ENCODE data around the gene KRT6B. TPM values are rescaled to one million over a fixed set of nuclear protein-coding genes. Genes with fewer than 3 reads are reported as not detected.
"Not testable (repeated sequence)": the region's sequence is repeated elsewhere in the genome, so short reads cannot be mapped to it uniquely, and the experiment has no call there.

KRT6B gene
- total RNA-seq, 1 experiment from 2014 or later: not detected

GRCh38 chr12:52454411-52455201 is 2.7 kb upstream of the KRT6B start:
- peak; percentile 92 for ATAC-seq
- H3K27me3 ChIP-seq (ENCODE audit: control insufficient read depth, insufficient read depth, low read length): peaks cover 3% of the 10 kb centered on the region; the same call in 1 of the 2 replicates
- H3K4me3 ChIP-seq (ENCODE audit: low read depth in 2 of 2, low read length in 2 of 2): no peak overlapping the region
- in situ Hi-C loops (cut with HindIII; ENCODE audit: low pct_unique_long_range_greater_than_20kb, low sequenced_read_pairs): no loop called here
- no peaks in the 10 kb centered on the region for H3K36me3 ChIP-seq (ENCODE audit: control insufficient read depth, insufficient read depth, low read length)
- H3K9me3 ChIP-seq (ENCODE audit: control insufficient read depth, insufficient read depth, low read depth, low read length): no peaks in the 10 kb centered on the region
- peaks cover 8% of the 10 kb centered on the region; the same call in 1 of the 2 replicates for H3K4me1 ChIP-seq (ENCODE audit: control insufficient read depth, insufficient read depth, low read length)
- no peak for TF ChIP-seq SIN3A (IDR thresholded peaks at IDR 0.05; ENCODE audit: borderline replicate concordance, insufficient read depth, low read depth, low read length)
- peak; percentile 82 for TF ChIP-seq TCF7L2 (IDR thresholded peaks at IDR 0.05; ENCODE audit: low read depth, low read length)
- no peak; a peak in 1 of 4 replicates for TF ChIP-seq REST (IDR thresholded peaks at IDR 0.05; ENCODE audit: insufficient read depth in 1 of 2, low read depth in 2 of 2, low read length in 1 of 2)
- TF ChIP-seq POLR2AphosphoS5 (IDR thresholded peaks at IDR 0.05; ENCODE audit: low read depth, low read length): peak; percentile 60; the same call in 1 of the 2 replicates
- TF ChIP-seq CTCF (IDR thresholded peaks at IDR 0.05): no peak
- peak; percentile 70 for DNase-seq (ENCODE audit: low read depth, low spot score)
- no peak overlapping the region; the same call in 1 of the 2 replicates for H3K27ac ChIP-seq (ENCODE audit: low read length)
- no TSS peak for BruUV-seq (replicated peaks)
- intact Hi-C loops (cut with micrococcal nuclease; ENCODE audit: unreplicated experiment): no loop called here
- POLR2A ChIA-PET: no interaction called here
- CTCF ChIA-PET: no interaction called here

GRCh38 chr12:52448228-52448627 is 3.7 kb downstream of the KRT6B start:
- ChIA-PET CTCF (interaction anchor here (1.6 kb wide), 1 partner anchor 57 kb away, joined by 3 read pairs; no protein-coding TSS in a partner anchor), POLR2A (interaction anchor here (0.7 kb wide), 1 partner anchor 21 kb away, joined by 3 read pairs; no protein-coding TSS in a partner anchor)
- Histone ChIP-seq H3K4me1 (ENCODE audit: control insufficient read depth, insufficient read depth, low read length) (no peaks in the 10 kb centered on the region), H3K36me3 (ENCODE audit: control insufficient read depth, insufficient read depth, low read length) (no peaks in the 10 kb centered on the region), H3K27ac (ENCODE audit: low read length) (no peak overlapping the region), H3K9me3 (ENCODE audit: control insufficient read depth, insufficient read depth, low read depth, low read length) (no peaks in the 10 kb centered on the region), H3K27me3 (ENCODE audit: control insufficient read depth, insufficient read depth, low read length) (peaks cover 3% of the 10 kb centered on the region; the same call in 1 of the 2 replicates), H3K4me3 (ENCODE audit: low read depth in 2 of 2, low read length in 2 of 2) (no peak overlapping the region)
- in situ Hi-C loops (cut with HindIII; ENCODE audit: low pct_unique_long_range_greater_than_20kb, low sequenced_read_pairs) (no loop called here), intact Hi-C loops (cut with micrococcal nuclease; ENCODE audit: unreplicated experiment) (no loop called here)
- TF ChIP-seq TCF7L2 (IDR thresholded peaks at IDR 0.05; ENCODE audit: low read depth, low read length) (no peak), CTCF (IDR thresholded peaks at IDR 0.05) (no peak), SIN3A (IDR thresholded peaks at IDR 0.05; ENCODE audit: borderline replicate concordance, insufficient read depth, low read depth, low read length) (no peak), POLR2AphosphoS5 (IDR thresholded peaks at IDR 0.05; ENCODE audit: low read depth, low read length) (no peak), REST (IDR thresholded peaks at IDR 0.05; ENCODE audit: insufficient read depth in 1 of 2, low read depth in 2 of 2, low read length in 1 of 2) (no peak)
- BruUV-seq (replicated peaks): no TSS peak
- ATAC-seq (no peak), DNase-seq (ENCODE audit: low read depth, low spot score) (no peak)

- H3K27me3 ChIP-seq (ENCODE audit: control insufficient read depth, insufficient read depth, low read length); BruUV-seq (replicated peaks); H3K4me1 ChIP-seq (ENCODE audit: control insufficient read depth, insufficient read depth, low read length); H3K9me3 ChIP-seq (ENCODE audit: control insufficient read depth, insufficient read depth, low read depth, low read length); in situ Hi-C loops (cut with HindIII; ENCODE audit: low pct_unique_long_range_greater_than_20kb, low sequenced_read_pairs); ATAC-seq; H3K4me3 ChIP-seq (ENCODE audit: low read depth in 2 of 2, low read length in 2 of 2); H3K36me3 ChIP-seq (ENCODE audit: control insufficient read depth, insufficient read depth, low read length); POLR2A ChIA-PET; DNase-seq (ENCODE audit: low read depth, low spot score); H3K27ac ChIP-seq (ENCODE audit: low read length); intact Hi-C loops (cut with micrococcal nuclease; ENCODE audit: unreplicated experiment): not testable (repeated sequence)
- CTCF ChIA-PET: interaction anchor here (1.6 kb wide), 1 partner anchor 56 kb away, joined by 3 read pairs; no protein-coding TSS in a partner anchor
Observed at GRCh38 chr12:52447196-52447595, 4.8 kb downstream of the KRT6B start.

Measured in Panc1 (cell line).